ENCODE measurements around the gene CMTM4.

DNA sequence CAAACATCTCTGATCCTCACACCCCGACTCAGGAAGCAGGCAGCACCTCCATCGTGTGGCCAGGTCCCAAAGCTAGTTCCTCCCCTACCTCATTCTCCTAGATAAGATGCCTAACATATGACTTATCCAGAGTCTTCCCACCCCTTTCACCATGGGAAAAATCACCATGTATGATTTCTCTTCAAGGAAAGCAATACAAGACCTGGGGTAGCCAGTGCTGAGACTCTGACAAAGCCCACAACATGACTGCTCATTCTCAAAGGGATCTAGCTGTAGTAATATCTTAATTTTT is 45.1 kb downstream of the CMTM4 start:
- no peak for TF ChIP-seq CTCF (conservative IDR thresholded peaks at IDR 0.05; ENCODE audit: low read depth in 2 of 2)
- no peak for TF ChIP-seq EZH2 (IDR thresholded peaks at IDR 0.05; ENCODE audit: low read depth, unreplicated experiment)
- no peak for TF ChIP-seq STAT1 (IDR thresholded peaks at IDR 0.05; ENCODE audit: unreplicated experiment)
- no peak for TF ChIP-seq CREB1 (CRISPR knock-in tag; IDR thresholded peaks at IDR 0.05; ENCODE audit: low read depth)
- no peak for TF ChIP-seq REST (IDR thresholded peaks at IDR 0.05; ENCODE audit: unreplicated experiment)
- TF ChIP-seq ZNF114 (CRISPR knock-in tag; IDR thresholded peaks at IDR 0.05): no peak

Measured in GM23338 (cell line).